GM21526 (cell line): ENCODE results near the gene CDKAL1.
"Not testable (repeated sequence)": the region's sequence is repeated elsewhere in the genome, so short reads cannot be mapped to it uniquely, and the experiment has no call there.

Source experiments
- ATAC-seq: cut with Tn5 transposase; IDR thresholded peaks from one replicate; pipeline ENCODE4 v1.9.1; 2021; ENCODE audit warnings: moderate library complexity; ENCODE audit not compliant: unreplicated experiment, low FRiP score

The CDKAL1 gene

GRCh38 chr6:20702366-20702765 is 168.1 kb downstream of the CDKAL1 start:
- ATAC-seq: no peak

- ATAC-seq: no peak
Measured at GRCh38 chr6:20703049-20703448, 168.8 kb downstream of the CDKAL1 start.

- ATAC-seq: no peak
Measured at GRCh38 chr6:20704325-20705025, 170.2 kb downstream of the CDKAL1 start.

GRCh38 chr6:20705741-20706140 is 171.5 kb downstream of the CDKAL1 start:
- no peak for ATAC-seq

- no peak for ATAC-seq
Measured at GRCh38 chr6:20706238-20706938, 172.1 kb downstream of the CDKAL1 start.

GRCh38 chr6:20706939-20707485 is 172.8 kb downstream of the CDKAL1 start:
- no peak for ATAC-seq

GRCh38 chr6:20707870-20708269 is 173.6 kb downstream of the CDKAL1 start:
- no peak for ATAC-seq

GRCh38 chr6:20708367-20709124 is 174.3 kb downstream of the CDKAL1 start:
- ATAC-seq: peak; percentile 46

GRCh38 chr6:20709451-20709850 is 175.2 kb downstream of the CDKAL1 start:
- no peak for ATAC-seq

- ATAC-seq: no peak
Measured at GRCh38 chr6:20710341-20710740, 176.1 kb downstream of the CDKAL1 start.

- ATAC-seq: no peak
Measured at GRCh38 chr6:20711518-20711917, 177.3 kb downstream of the CDKAL1 start.

GRCh38 chr6:20712011-20712410 is 177.8 kb downstream of the CDKAL1 start:
- ATAC-seq: no peak

GRCh38 chr6:20715135-20715806 is 181.0 kb downstream of the CDKAL1 start:
- ATAC-seq: no peak

GRCh38 chr6:20716865-20717264 is 182.6 kb downstream of the CDKAL1 start:
- ATAC-seq: peak; percentile 77

- no peak for ATAC-seq
Measured at GRCh38 chr6:20717743-20718142, 183.5 kb downstream of the CDKAL1 start.

GRCh38 chr6:20718705-20719653 is 184.7 kb downstream of the CDKAL1 start:
- no peak for ATAC-seq

GRCh38 chr6:20719980-20720379 is 185.7 kb downstream of the CDKAL1 start:
- ATAC-seq: no peak

- ATAC-seq: not testable (repeated sequence)
Measured at GRCh38 chr6:20721121-20721520, 186.9 kb downstream of the CDKAL1 start.

GRCh38 chr6:20722455-20722854 is 188.2 kb downstream of the CDKAL1 start:
- peak; percentile 68 for ATAC-seq
